Activated naive CD8-positive, alpha-beta T cell treated with anti-CD3 and anti-CD28 coated beads, Interleukin-2, amount 50 U/mL, for 16 hours (primary cell): ENCODE data around the gene CORO2A.
"Not testable (repeated sequence)": the region's sequence is repeated elsewhere in the genome, so short reads cannot be mapped to it uniquely, and the experiment has no call there.

ENCODE experiments used
- DNase-seq: peaks from one replicate; pipeline ENCODE4 v3.0.0-alpha.2; 2020; ENCODE audit warnings: low read depth, low spot score

The CORO2A gene

GRCh38 chr9:98191671-98192502 is 550 bp downstream of the CORO2A start:
- no peak for DNase-seq

- DNase-seq, result no peak
Observed at GRCh38 chr9:98191181-98191608, 1.2 kb downstream of the CORO2A start.

- DNase-seq, result no peak
Observed at GRCh38 chr9:98190757-98191105, 1.7 kb downstream of the CORO2A start.

GRCh38 chr9:98189412-98189811 is 3.0 kb downstream of the CORO2A start:
- no peak for DNase-seq

GRCh38 chr9:98187926-98188325 is 4.5 kb downstream of the CORO2A start:
- no peak for DNase-seq

- no peak for DNase-seq
Observed at GRCh38 chr9:98186236-98186635, 6.2 kb downstream of the CORO2A start.

- DNase-seq, result no peak
Observed at GRCh38 chr9:98185611-98186171, 6.7 kb downstream of the CORO2A start.

GRCh38 chr9:98185021-98185567 is 7.3 kb downstream of the CORO2A start:
- no peak for DNase-seq

GRCh38 chr9:98184326-98184725 is 8.1 kb downstream of the CORO2A start:
- no peak for DNase-seq

- no peak for DNase-seq
Observed at GRCh38 chr9:98182889-98183599, 9.4 kb downstream of the CORO2A start.

- DNase-seq, result no peak
Observed at GRCh38 chr9:98182069-98182820, 10.2 kb downstream of the CORO2A start.

GRCh38 chr9:98181746-98182068 is 10.7 kb downstream of the CORO2A start:
- DNase-seq, result no peak

- DNase-seq, result no peak
Observed at GRCh38 chr9:98180996-98181395, 11.4 kb downstream of the CORO2A start.

- DNase-seq, result no peak
Observed at GRCh38 chr9:98178874-98179850, 13.3 kb downstream of the CORO2A start.

GRCh38 chr9:98176391-98177259 is 15.8 kb downstream of the CORO2A start:
- no peak for DNase-seq

GRCh38 chr9:98175762-98176161 is 16.7 kb downstream of the CORO2A start:
- no peak for DNase-seq

GRCh38 chr9:98175028-98175569 is 17.3 kb downstream of the CORO2A start:
- no peak for DNase-seq

GRCh38 chr9:98174502-98174918 is 17.9 kb downstream of the CORO2A start:
- DNase-seq, result not testable (repeated sequence)

GRCh38 chr9:98173181-98173580 is 19.3 kb downstream of the CORO2A start:
- no peak for DNase-seq
